ENCODE measurements around the gene CMIP. TPM values are rescaled to one million over a fixed set of nuclear protein-coding genes. Genes with fewer than 3 reads are reported as not detected.

The CMIP gene
- polyA plus RNA-seq, 1 donor from 2014 or later, result 15.1 TPM

DNA sequence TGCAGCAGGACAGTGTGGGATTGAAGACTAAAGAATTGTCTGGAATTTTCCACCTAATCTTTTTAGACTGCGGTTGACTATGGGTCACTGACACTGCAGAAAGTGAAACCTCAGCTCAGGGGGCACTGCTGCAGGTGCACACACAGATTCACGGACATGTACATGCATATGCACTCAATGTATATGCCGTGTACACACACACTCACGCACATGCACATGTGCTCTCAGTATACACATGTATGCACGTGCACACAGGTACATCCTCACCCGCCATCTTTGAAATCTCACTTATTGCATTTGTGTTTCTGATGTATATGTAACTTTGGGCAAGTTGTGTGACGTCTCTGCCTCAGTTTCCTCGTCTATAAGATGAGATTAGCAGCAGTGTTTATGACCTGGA lies 27.3 kb downstream of the CMIP start:
- H3K9me3 ChIP-seq (ENCODE audit: low read length), result no peaks in the 10 kb centered on the region
- H3K27ac ChIP-seq (ENCODE audit: low read length), result no peak overlapping the region
- H3K27me3 ChIP-seq (ENCODE audit: insufficient read depth, low read depth, low read length), result no peaks in the 10 kb centered on the region
- peaks cover 48% of the 10 kb centered on the region for H4K20me1 ChIP-seq (ENCODE audit: insufficient read depth)
- no peak for TF ChIP-seq TAF1 (IDR thresholded peaks at IDR 0.05; ENCODE audit: low read depth)
- no peak for TF ChIP-seq MXI1 (conservative IDR thresholded peaks at IDR 0.05; ENCODE audit: poor library complexity, severe bottlenecking)
- no peak for TF ChIP-seq POLR2AphosphoS5 (IDR thresholded peaks at IDR 0.05)
- TF ChIP-seq EP300 (conservative IDR thresholded peaks at IDR 0.05; ENCODE audit: poor library complexity, severe bottlenecking), result no peak
- TF ChIP-seq, protein P1, sequence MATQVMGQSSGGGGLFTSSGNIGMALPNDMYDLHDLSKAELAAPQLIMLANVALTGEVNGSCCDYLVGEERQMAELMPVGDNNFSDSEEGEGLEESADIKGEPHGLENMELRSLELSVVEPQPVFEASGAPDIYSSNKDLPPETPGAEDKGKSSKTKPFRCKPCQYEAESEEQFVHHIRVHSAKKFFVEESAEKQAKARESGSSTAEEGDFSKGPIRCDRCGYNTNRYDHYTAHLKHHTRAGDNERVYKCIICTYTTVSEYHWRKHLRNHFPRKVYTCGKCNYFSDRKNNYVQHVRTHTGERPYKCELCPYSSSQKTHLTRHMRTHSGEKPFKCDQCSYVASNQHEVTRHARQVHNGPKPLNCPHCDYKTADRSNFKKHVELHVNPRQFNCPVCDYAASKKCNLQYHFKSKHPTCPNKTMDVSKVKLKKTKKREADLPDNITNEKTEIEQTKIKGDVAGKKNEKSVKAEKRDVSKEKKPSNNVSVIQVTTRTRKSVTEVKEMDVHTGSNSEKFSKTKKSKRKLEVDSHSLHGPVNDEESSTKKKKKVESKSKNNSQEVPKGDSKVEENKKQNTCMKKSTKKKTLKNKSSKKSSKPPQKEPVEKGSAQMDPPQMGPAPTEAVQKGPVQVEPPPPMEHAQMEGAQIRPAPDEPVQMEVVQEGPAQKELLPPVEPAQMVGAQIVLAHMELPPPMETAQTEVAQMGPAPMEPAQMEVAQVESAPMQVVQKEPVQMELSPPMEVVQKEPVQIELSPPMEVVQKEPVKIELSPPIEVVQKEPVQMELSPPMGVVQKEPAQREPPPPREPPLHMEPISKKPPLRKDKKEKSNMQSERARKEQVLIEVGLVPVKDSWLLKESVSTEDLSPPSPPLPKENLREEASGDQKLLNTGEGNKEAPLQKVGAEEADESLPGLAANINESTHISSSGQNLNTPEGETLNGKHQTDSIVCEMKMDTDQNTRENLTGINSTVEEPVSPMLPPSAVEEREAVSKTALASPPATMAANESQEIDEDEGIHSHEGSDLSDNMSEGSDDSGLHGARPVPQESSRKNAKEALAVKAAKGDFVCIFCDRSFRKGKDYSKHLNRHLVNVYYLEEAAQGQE (IDR thresholded peaks at IDR 0.05; ENCODE audit: borderline replicate concordance), result no peak
- TF ChIP-seq, protein P2, sequence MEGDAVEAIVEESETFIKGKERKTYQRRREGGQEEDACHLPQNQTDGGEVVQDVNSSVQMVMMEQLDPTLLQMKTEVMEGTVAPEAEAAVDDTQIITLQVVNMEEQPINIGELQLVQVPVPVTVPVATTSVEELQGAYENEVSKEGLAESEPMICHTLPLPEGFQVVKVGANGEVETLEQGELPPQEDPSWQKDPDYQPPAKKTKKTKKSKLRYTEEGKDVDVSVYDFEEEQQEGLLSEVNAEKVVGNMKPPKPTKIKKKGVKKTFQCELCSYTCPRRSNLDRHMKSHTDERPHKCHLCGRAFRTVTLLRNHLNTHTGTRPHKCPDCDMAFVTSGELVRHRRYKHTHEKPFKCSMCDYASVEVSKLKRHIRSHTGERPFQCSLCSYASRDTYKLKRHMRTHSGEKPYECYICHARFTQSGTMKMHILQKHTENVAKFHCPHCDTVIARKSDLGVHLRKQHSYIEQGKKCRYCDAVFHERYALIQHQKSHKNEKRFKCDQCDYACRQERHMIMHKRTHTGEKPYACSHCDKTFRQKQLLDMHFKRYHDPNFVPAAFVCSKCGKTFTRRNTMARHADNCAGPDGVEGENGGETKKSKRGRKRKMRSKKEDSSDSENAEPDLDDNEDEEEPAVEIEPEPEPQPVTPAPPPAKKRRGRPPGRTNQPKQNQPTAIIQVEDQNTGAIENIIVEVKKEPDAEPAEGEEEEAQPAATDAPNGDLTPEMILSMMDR (IDR thresholded peaks at IDR 0.05; ENCODE audit: poor library complexity, severe bottlenecking), result no peak
- no peak for TF ChIP-seq SMC3 (conservative IDR thresholded peaks at IDR 0.05; ENCODE audit: poor library complexity)
- TF ChIP-seq RAD21 (conservative IDR thresholded peaks at IDR 0.05), result no peak
- TF ChIP-seq EZH2 (IDR thresholded peaks at IDR 0.05; ENCODE audit: borderline replicate concordance, insufficient read depth, low read length, poor library complexity, severe bottlenecking), result no peak
- peaks cover 69% of the 10 kb centered on the region for H3K79me2 ChIP-seq (replicated peaks; ENCODE audit: insufficient read depth, low read length)
- H3K36me3 ChIP-seq (ENCODE audit: insufficient read depth, low read length), result peaks cover 13% of the 10 kb centered on the region
- H2AFZ ChIP-seq (ENCODE audit: low read depth, low read length), result no peak overlapping the region
- H3K9me2 ChIP-seq (ENCODE audit: insufficient read depth, low read length), result no peaks in the 10 kb centered on the region
- no peak overlapping the region for H3K4me2 ChIP-seq (ENCODE audit: low read length)
- H3F3A ChIP-seq (ENCODE audit: insufficient read depth, low read length, poor library complexity, severe bottlenecking), result no peaks in the 10 kb centered on the region
- H3K9ac ChIP-seq (ENCODE audit: low read length), result no peak overlapping the region
- H3K4me3 ChIP-seq (ENCODE audit: low read length), result no peak overlapping the region

DNA sequence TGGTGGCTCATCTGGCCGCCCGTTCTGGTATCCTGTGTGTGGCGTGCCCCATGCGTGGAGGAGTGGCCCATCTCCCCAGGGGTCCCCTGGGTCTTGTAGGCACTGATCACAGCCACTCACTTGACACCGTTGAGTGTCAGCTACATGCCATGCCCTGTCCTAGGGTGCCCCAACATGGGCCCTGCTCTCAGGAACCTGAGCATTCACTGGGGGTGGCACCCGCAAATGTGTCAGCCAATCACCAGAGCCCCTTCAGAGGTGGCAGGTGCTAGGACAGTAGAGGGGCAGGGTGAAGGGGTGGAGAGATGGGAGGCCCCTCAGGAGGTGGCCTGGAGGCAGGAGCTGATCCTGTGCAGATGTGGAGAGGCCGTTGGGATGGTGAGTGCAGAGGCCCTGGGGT lies 27.8 kb downstream of the CMIP start:
- Histone ChIP-seq H3K27me3 (ENCODE audit: insufficient read depth, low read depth, low read length) (no peaks in the 10 kb centered on the region), H4K20me1 (ENCODE audit: insufficient read depth) (peaks cover 44% of the 10 kb centered on the region), H3K79me2 (replicated peaks; ENCODE audit: insufficient read depth, low read length) (peaks cover 65% of the 10 kb centered on the region), H3K4me3 (ENCODE audit: low read length) (no peak overlapping the region), H3F3A (ENCODE audit: insufficient read depth, low read length, poor library complexity, severe bottlenecking) (no peaks in the 10 kb centered on the region), H3K4me2 (ENCODE audit: low read length) (no peak overlapping the region), H3K27ac (ENCODE audit: low read length) (no peak overlapping the region), H3K9ac (ENCODE audit: low read length) (no peak overlapping the region), H3K9me2 (ENCODE audit: insufficient read depth, low read length) (no peaks in the 10 kb centered on the region), H2AFZ (ENCODE audit: low read depth, low read length) (no peak overlapping the region), H3K9me3 (ENCODE audit: low read length) (no peaks in the 10 kb centered on the region), H3K36me3 (ENCODE audit: insufficient read depth, low read length) (peaks cover 13% of the 10 kb centered on the region)
- TF ChIP-seq, protein P1 (IDR thresholded peaks at IDR 0.05; ENCODE audit: borderline replicate concordance), result no peak
- TF ChIP-seq EZH2 (IDR thresholded peaks at IDR 0.05; ENCODE audit: borderline replicate concordance, insufficient read depth, low read length, poor library complexity, severe bottlenecking) (no peak), MXI1 (conservative IDR thresholded peaks at IDR 0.05; ENCODE audit: poor library complexity, severe bottlenecking) (no peak), RAD21 (conservative IDR thresholded peaks at IDR 0.05) (no peak), EP300 (conservative IDR thresholded peaks at IDR 0.05; ENCODE audit: poor library complexity, severe bottlenecking) (no peak), POLR2AphosphoS5 (IDR thresholded peaks at IDR 0.05) (no peak), TAF1 (IDR thresholded peaks at IDR 0.05; ENCODE audit: low read depth) (no peak)
- TF ChIP-seq, protein P2 (IDR thresholded peaks at IDR 0.05; ENCODE audit: poor library complexity, severe bottlenecking), result no peak
